GM12875 (cell line): ENCODE results near the gene TIGD6.

Experiments
- H3K4me3 ChIP-seq: one replicate; pipeline ENCODE4 v1.5.1; 2011; ENCODE audit warnings: low read depth, low read length, control low read depth
- TF ChIP-seq, protein P1 (sequence below): IDR thresholded peaks from 2 replicates; pipeline ENCODE4 v1.5.1; 2011; ENCODE audit warnings: low read depth, mild to moderate bottlenecking, control low read depth, inconsistent platforms, low read length, moderate library complexity, borderline replicate concordance; ENCODE audit not compliant: insufficient read depth

Gene TIGD6

DNA sequence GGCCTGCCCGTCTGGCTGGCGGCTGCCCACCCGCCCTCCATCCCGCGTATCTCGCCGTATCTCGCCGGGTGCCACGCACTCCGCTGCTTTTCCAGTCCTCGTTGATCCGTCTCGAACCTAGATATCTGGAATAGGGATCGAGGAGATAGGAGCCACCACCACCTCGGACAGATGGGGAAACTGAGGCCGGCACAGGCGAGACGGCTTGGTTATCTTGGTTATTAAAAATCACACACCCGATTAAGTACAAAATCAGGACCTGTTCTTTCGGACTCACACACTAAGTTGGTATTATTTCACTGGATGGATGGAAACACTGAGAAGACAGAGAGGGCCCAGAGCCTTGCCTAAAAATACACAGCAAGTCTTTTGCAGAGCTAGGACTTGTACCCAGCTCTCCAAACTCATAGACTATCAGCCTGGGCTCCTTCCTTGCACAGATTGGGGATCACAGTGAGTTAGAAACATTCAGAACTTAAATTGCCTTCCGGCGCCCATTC lies 39.2 kb downstream of the TIGD6 start:
- H3K4me3 ChIP-seq = peak overlapping the region; percentile 79
- TF ChIP-seq, protein P1, sequence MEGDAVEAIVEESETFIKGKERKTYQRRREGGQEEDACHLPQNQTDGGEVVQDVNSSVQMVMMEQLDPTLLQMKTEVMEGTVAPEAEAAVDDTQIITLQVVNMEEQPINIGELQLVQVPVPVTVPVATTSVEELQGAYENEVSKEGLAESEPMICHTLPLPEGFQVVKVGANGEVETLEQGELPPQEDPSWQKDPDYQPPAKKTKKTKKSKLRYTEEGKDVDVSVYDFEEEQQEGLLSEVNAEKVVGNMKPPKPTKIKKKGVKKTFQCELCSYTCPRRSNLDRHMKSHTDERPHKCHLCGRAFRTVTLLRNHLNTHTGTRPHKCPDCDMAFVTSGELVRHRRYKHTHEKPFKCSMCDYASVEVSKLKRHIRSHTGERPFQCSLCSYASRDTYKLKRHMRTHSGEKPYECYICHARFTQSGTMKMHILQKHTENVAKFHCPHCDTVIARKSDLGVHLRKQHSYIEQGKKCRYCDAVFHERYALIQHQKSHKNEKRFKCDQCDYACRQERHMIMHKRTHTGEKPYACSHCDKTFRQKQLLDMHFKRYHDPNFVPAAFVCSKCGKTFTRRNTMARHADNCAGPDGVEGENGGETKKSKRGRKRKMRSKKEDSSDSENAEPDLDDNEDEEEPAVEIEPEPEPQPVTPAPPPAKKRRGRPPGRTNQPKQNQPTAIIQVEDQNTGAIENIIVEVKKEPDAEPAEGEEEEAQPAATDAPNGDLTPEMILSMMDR = no peak

DNA sequence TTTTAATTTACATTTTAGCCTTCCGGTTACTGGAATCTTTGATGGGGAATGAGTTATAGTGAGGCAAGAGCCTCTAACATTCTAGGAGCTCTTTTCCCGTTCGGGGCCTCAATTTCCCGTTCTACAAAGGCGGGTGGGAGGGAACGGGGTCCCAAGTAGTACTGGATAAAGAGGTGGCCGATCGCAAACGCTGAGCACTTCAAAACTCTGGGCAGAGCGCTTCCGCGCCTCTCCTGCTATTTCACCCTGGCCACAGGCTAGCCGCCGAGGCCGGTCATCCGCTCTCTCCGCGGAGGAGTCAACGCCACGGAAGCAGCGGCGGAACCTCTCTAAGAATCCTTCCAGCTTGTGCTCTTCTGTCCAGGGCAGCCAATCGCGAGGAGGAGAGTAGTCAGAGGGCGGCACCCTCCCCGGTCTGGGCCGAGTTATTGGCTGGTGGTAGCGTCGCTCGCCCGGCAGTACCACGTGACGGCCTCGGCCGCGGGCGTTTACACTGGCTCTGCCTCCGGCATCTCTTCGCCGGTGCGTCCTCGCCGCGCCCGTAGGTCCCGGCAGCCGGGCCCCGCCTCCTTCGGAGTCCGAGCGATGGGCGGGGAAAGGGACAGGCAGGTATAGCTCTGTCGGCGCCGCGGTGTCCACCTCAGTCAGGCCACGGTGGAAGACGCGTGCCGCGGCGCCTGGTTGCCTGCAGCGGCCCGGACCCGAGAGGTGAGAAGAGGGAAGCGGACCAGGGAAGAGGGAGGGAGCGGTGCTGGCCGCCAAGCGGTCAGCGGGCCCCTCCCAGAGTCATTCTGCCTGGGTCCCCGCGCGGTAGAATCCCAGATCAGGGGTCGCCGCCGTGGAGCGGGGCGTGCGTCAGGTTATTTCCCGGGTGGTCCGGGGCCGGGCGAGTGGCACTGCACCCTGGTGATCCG lies 39.9 kb downstream of the TIGD6 start, which contains the start of gene SLC26A2:
TSS of gene SLC26A2 (plus strand) at position 487 of the 914 bp plus-strand sequence. CDS start 16,895 bp downstream, outside the sequence.
- H3K4me3 ChIP-seq = peak within 1 kb of the TSS; percentile 79
- TF ChIP-seq, protein P1 = no peak

DNA sequence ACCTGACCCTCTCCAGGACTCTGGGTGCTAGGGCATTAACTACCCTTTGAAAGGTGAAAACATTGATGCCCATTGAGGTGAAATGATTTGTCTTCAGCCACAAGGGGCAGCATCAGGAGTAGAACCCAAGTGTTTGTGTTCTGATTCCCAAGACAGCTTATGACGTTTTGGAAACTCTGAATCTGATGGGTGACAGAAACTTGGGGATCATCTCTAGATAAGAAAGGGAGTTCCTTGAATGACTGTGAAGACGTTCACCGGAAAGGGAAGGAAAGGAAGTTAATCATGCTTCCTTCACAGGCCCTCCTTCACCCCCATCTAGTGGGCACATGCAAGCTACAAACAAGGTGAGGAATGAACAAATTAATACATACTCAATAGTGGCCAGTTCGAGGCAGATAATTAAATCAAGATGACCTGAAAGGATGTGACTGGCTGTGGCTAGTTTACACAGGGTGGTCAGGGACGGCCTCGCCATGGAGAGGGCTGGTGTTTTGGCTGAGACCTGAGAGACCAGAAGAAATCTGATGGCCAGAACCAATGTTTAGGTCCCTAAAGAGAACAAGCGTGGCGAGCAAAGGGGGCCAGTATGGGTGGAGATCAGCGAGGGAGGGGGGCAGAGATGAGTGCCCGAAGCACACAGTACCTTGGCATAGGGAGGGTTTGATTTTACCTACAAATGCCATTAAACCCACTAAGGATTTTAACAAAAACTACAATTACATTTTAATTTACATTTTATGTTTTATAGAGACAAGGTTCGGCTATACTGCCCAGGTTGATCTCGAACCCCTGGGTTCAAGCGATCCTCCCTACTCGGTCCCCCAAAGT lies 40.8 kb downstream of the TIGD6 start:
- peak overlapping the region; percentile 79 for H3K4me3 ChIP-seq
- TF ChIP-seq, protein P1 = peak; percentile 63; the same call in 1 of the 2 replicates

DNA sequence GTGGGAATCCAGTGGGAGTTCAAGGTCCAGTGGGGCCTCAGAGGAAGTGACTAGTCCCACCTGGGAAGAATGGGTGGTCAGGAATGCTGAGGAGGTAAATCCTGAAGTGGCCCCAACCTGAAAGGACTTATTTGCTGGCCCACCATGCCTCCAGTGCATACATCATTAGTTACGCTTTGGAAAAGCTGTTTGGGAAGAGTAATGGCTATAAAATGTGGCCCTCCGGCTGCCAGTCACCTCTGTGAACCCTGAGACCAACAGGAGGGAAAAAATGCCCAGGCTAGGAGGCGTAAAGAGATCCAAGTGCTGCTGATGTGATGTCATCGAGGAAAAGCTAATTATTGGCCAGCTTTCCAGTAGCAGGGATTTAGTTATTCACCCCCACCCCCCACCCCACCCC lies 42.6 kb downstream of the TIGD6 start:
- H3K4me3 ChIP-seq = no peak overlapping the region
- TF ChIP-seq, protein P1 = no peak

DNA sequence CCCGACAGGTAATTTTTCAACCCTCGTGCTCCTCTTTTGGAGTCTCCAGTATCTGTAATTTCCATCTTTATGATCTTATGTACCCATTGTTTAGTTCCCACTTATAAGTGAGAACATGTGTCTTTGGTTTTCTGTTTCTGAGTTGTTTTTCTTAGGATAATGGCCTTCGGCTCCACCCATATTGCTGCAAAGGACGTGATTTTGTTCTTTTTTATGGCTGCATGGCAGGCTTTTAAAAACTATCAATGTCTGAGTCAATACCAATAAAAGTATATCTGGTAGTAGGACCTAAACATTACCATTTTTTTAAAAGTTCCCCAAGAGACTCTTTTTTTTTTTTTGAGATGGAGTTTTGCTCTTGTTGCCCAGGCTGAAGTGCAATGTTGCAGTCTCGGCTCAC lies 43.8 kb downstream of the TIGD6 start:
- TF ChIP-seq, protein P1 = no peak
- no peak overlapping the region for H3K4me3 ChIP-seq

DNA sequence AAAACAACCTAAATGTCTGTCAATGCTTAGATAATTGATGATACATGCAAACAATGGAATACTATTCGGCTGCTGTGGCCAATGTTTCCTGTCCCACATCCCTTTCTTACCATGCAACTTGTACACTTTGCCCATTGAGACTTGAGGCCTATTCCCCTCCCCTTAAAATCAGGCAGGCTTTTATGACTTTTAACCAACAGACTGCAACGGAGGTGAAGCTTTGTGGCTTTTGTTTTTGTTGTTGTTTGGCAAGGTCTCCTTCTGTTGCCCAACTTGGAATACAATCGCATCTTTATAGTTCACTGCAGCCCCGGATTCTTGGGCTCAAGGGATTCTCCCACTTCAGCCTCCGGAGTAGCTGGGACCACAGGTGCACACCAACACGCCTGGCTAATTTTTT lies 45.7 kb downstream of the TIGD6 start:
- TF ChIP-seq, protein P1 = no peak
- H3K4me3 ChIP-seq = no peak overlapping the region
